Gastroesophageal sphincter (tissue), 4 donors: Measurements from ENCODE around the gene CLIC6. TPM values are rescaled to one million over a fixed set of nuclear protein-coding genes. Genes with fewer than 3 reads are reported as not detected.
A peak's percentile ranks its signal among the peaks of the same experiment; 100 is the strongest.

ENCODE experiments used
- ATAC-seq: fragments of 150-250 bp; one replicate; pipeline ENCODE4 v1.9.1; 2016; ENCODE audit warnings: mild to moderate bottlenecking, moderate library complexity
- H3K27ac ChIP-seq, 4 donors: fragments of 200-600 bp; sonication (generic) in 3 of 4; 1 replicate in 3 of 4; 2 replicates in 1 of 4; pipeline ENCODE4 v1.5.1; 2016 to 2019
- H3K27me3 ChIP-seq: fragments of 200-600 bp; sonication (generic); one replicate; pipeline ENCODE4 v1.5.1; 2019
- H3K36me3 ChIP-seq, 2 donors: fragments of 200-600 bp; sonication (generic); one replicate each; pipeline ENCODE4 v1.5.1; 2019; ENCODE audit warnings: control low read depth in 1 of 2
- H3K4me1 ChIP-seq, 3 donors: fragments of 200-600 bp; sonication (generic); 1 replicate in 2 of 3; 2 replicates in 1 of 3; pipeline ENCODE4 v1.5.1; 2016 to 2019; ENCODE audit warnings: control low read depth in 2 of 3
- H3K4me3 ChIP-seq, 2 donors: fragments of 200-600 bp; sonication (generic); one replicate each; pipeline ENCODE4 v1.5.1; 2019; ENCODE audit warnings: mild to moderate bottlenecking in 1 of 2, moderate library complexity in 1 of 2
- H3K9me3 ChIP-seq, 3 donors: fragments of 200-600 bp; sonication (generic); one replicate each; pipeline ENCODE4 v1.5.1; 2017 to 2019; ENCODE audit warnings: control low read depth in 2 of 3
- EP300 ChIP-seq: sonication (generic); formaldehyde crosslinking; IDR thresholded peaks from one replicate; pipeline ENCODE4 v1.6.1; 2017; ENCODE audit warnings: antibody characterized with exemption, mild to moderate bottlenecking
- POLR2A ChIP-seq, 2 donors: fragments of 450-650 bp; IDR thresholded peaks; one replicate each; pipeline ENCODE4 v1.6.1; 2017; ENCODE audit warnings: antibody characterized with exemption in 2 of 2, mild to moderate bottlenecking in 2 of 2, moderate library complexity in 1 of 2
- POLR2AphosphoS5 ChIP-seq: sonication (generic); formaldehyde crosslinking; IDR thresholded peaks from one replicate; pipeline ENCODE4 v1.6.1; 2017; ENCODE audit warnings: antibody characterized with exemption
- WGBS, 2 donors: methylation state at CpG; one replicate each; pipeline ENCODE4 v1.1.5; 2018; ENCODE audit warnings: low coverage in 1 of 2; 5-methylcytosine and 5-hydroxymethylcytosine counted together
- total RNA-seq, 4 donors: library from RNA; depleted of rRNA; stranded (reverse); fragments of >200 nt; gene quantifications; one replicate each; pipeline ENCODE4 v1.1.0, GENCODE V29; 2016
- TF ChIP-seq, protein P1 (sequence below), 4 experiments: fragments of 200-600 bp in 2 of 4; fragments of 450-650 bp in 2 of 4; sonication (generic) in 1 of 4; IDR thresholded peaks; one replicate each; pipeline ENCODE4 v1.5.1; 2017 to 2019; ENCODE audit warnings: antibody characterized with exemption in 4 of 4, mild to moderate bottlenecking in 2 of 4, moderate library complexity in 2 of 4

CLIC6 gene
- total RNA-seq, 4 donors from 2014 or later: 0.54 to 4.6 (median 0.66) TPM

DNA sequence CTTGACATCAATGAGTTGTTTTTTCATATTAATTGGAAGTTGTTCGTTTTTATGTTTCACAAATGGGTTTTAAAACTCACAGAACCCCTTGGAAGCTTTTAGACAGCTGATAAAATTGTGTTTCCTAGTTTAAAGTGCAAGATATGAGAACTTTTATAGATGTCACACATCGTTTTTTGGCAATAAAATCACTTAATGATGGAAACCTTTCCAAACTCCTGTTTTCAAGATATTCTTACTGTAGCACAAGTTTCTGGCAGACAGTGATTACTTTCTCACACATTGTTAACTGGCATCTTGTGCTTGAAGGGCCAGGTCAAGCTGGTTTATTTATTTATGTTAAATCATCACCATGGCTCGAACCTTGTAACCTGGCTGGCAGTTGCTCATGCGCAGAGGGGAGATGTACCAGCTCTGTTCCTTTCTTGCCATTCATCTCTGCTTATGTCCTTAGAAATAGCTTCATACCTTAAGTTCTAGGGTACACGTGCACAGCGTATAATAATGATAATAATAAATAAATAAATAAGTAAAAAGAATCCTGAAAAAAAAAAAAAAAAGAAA is 43.7 kb upstream of the CLIC6 start:
- no peak for ATAC-seq
- Histone ChIP-seq H3K27me3 (no peaks in the 10 kb centered on the region), H3K4me3 (no peak overlapping the region), H3K36me3 (no peaks in the 10 kb centered on the region), H3K9me3 (no peaks in the 10 kb centered on the region), H3K4me1 (no peaks in the 10 kb centered on the region), H3K27ac (no peak overlapping the region)
- no peak for TF ChIP-seq POLR2A (IDR thresholded peaks at IDR 0.05)
- no peak for TF ChIP-seq EP300
- 43 to 59% methylated on average over 5 to 6 of the region's 6 CpGs for WGBS, 2 donors

DNA sequence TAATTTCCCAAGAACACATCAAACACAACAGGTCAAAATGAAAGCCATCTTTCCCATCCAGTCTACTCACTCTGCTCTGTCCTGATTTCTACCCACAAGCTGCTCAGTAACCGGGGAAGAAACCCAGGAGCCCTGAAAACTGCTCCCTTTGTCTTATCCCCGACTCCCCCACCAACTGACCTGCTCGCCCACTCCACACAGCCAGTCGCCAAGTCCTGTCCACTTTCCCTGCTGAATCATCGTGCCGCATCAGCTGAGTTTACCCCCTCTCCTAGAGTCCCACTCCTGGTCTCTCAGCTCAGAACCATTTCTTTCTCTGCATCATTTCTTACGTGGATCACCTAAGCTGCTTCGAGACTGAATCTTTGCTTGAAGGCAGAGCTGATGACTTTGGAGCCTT is 42.7 kb upstream of the CLIC6 start:
- H3K27ac ChIP-seq: no peak overlapping the region
- no peaks in the 10 kb centered on the region for H3K27me3 ChIP-seq
- no peak overlapping the region for H3K4me3 ChIP-seq
- no peaks in the 10 kb centered on the region for H3K9me3 ChIP-seq
- ATAC-seq: no peak
- WGBS, 2 donors: 90% methylated on average over 8 of the region's 8 CpGs
- no peaks in the 10 kb centered on the region for H3K36me3 ChIP-seq
- H3K4me1 ChIP-seq: no peaks in the 10 kb centered on the region
- TF ChIP-seq, protein P1, sequence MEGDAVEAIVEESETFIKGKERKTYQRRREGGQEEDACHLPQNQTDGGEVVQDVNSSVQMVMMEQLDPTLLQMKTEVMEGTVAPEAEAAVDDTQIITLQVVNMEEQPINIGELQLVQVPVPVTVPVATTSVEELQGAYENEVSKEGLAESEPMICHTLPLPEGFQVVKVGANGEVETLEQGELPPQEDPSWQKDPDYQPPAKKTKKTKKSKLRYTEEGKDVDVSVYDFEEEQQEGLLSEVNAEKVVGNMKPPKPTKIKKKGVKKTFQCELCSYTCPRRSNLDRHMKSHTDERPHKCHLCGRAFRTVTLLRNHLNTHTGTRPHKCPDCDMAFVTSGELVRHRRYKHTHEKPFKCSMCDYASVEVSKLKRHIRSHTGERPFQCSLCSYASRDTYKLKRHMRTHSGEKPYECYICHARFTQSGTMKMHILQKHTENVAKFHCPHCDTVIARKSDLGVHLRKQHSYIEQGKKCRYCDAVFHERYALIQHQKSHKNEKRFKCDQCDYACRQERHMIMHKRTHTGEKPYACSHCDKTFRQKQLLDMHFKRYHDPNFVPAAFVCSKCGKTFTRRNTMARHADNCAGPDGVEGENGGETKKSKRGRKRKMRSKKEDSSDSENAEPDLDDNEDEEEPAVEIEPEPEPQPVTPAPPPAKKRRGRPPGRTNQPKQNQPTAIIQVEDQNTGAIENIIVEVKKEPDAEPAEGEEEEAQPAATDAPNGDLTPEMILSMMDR (IDR thresholded peaks at IDR 0.05): no peak
- TF ChIP-seq POLR2AphosphoS5 (no peak), POLR2A (IDR thresholded peaks at IDR 0.05) (no peak), EP300 (no peak)

DNA sequence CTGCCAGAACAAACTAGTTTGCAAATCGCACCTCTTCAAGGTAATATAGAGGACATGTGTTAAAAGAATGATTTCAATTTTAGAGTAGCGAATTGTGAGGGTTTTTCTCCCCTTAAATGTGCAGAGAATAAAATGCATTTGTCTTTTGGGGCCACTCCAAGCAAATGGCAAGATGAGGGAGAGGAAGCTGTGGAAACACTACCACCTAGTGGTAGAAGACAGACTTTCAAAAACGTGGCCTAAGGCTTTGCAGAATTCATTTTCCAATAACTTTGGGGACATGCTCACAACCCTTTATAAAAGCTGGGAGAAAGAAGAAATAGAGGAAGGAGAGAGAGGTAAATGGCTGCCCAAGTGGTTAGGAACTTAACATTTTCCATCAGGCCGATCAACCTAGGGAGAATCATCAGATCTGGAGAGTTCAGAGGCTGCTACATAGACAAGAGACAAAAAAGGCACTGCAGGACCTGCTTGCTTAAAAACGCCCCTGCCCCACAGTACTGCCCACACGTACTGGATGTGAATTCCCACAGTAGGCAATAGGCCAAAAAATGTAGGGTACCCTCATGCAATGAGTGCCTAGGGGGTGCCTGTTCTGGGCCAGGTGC is 38.2 kb upstream of the CLIC6 start:
- H3K27me3 ChIP-seq: peaks cover 24% of the 10 kb centered on the region

DNA sequence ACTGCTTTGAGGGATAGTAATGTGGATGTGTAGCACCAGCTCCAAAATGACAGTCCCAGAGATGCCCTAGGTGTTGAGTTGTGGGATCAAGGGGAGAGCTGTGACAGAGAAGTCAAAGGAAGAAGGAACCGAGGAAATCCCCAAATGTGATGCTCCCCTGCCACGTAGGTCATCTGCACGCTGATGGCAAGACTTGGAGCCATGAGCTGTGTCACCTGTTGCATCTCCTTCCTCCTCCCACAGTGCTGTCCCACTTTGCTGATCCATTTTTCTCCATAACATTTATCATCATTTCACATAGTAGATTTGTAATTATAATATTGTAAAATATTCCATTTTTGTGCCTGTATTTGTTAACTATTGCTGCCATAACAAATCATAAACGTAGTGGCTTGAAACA is 36.3 kb upstream of the CLIC6 start:
- Histone ChIP-seq H3K4me1 (no peaks in the 10 kb centered on the region), H3K9me3 (no peaks in the 10 kb centered on the region), H3K27ac (no peak overlapping the region), H3K4me3 (no peak overlapping the region), H3K36me3 (no peaks in the 10 kb centered on the region), H3K27me3 (peaks cover 24% of the 10 kb centered on the region)
- TF ChIP-seq, protein P1 (IDR thresholded peaks at IDR 0.05): no peak
- TF ChIP-seq POLR2AphosphoS5: no peak
- no peak for TF ChIP-seq POLR2A (IDR thresholded peaks at IDR 0.05)
- no peak for TF ChIP-seq EP300
- WGBS, 2 donors: 47 to 75% methylated on average over 2 to 4 of the region's 4 CpGs
- ATAC-seq: no peak

More for the DNA sequence above, 38.2 kb upstream of the CLIC6 start:
- no peak overlapping the region for H3K27ac ChIP-seq
- ATAC-seq: peak; percentile 67
- H3K4me1 ChIP-seq: no peaks in the 10 kb centered on the region
- H3K36me3 ChIP-seq: no peaks in the 10 kb centered on the region
- WGBS, 2 donors: 2 to 3% methylated on average over 4 to 6 of the region's 6 CpGs
- TF ChIP-seq, protein P1 (IDR thresholded peaks at IDR 0.05): peak; percentile 76 to 88 (median 86)
- TF ChIP-seq POLR2AphosphoS5: no peak
- no peak overlapping the region for H3K4me3 ChIP-seq
- H3K9me3 ChIP-seq: no peaks in the 10 kb centered on the region

DNA sequence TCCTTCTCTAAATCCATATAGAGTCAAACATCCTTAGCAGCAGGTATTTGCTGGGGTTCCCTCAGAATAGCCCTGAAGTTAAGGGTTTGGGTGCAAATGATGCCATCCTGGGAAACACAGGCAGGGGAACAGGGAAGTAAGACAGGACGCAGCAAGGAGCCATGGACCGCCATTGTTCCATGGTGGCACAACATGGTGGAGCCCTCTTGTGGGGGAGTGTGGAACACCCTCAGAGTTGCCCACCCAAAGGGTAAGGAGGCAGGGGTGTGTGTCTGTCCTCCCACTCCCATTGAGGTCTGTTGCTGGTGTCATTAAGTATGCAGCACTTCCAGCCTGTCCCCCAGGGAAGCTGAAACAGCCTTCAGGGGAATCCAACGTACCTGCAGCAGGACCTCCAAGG is 33.5 kb upstream of the CLIC6 start:
- Histone ChIP-seq H3K4me3 (no peak overlapping the region), H3K4me1 (no peaks in the 10 kb centered on the region), H3K9me3 (no peaks in the 10 kb centered on the region), H3K36me3 (no peaks in the 10 kb centered on the region), H3K27ac (no peak overlapping the region), H3K27me3 (peaks cover 24% of the 10 kb centered on the region)
- TF ChIP-seq EP300 (no peak), POLR2A (IDR thresholded peaks at IDR 0.05) (no peak)
- TF ChIP-seq, protein P1 (IDR thresholded peaks at IDR 0.05): peak in 1 of 4 experiments; percentile 30
- no peak for ATAC-seq
- 69 to 100% methylated on average over 1 to 2 of the region's 3 CpGs for WGBS, 2 donors
